HFFc6 (cell line): Measurements from ENCODE around the gene PBX3. TPM values are rescaled to one million over a fixed set of nuclear protein-coding genes. Genes with fewer than 3 reads are reported as not detected.

Experiments used
- DNase-seq: peaks from one replicate; pipeline ENCODE4 v3.0.0-alpha.2; 2018
- H3K27ac Mint-ChIP-seq: 2 replicates; pipeline ENCODE4 v1.8.0; 2020; ENCODE audit warnings: mild to moderate bottlenecking, mixed read lengths
- H3K27me3 Mint-ChIP-seq: 2 replicates; pipeline ENCODE4 v1.8.0; 2021; ENCODE audit warnings: mild to moderate bottlenecking, moderate library complexity, mixed read lengths; ENCODE audit not compliant: insufficient read depth
- H3K36me3 Mint-ChIP-seq: 2 replicates; pipeline ENCODE4 v1.8.0; 2021; ENCODE audit warnings: low read depth, mixed read lengths
- H3K4me1 Mint-ChIP-seq: 2 replicates; pipeline ENCODE4 v1.8.0; 2020; ENCODE audit warnings: low read depth, mixed read lengths
- H3K4me3 Mint-ChIP-seq: 2 replicates; pipeline ENCODE4 v1.8.0; 2020; ENCODE audit warnings: mild to moderate bottlenecking, moderate library complexity, mixed read lengths
- H3K9me3 Mint-ChIP-seq: 2 replicates; pipeline ENCODE4 v1.8.0; 2020; ENCODE audit warnings: mild to moderate bottlenecking, mixed read lengths
- total RNA-seq, 6 experiments: library from RNA; stranded (reverse); fragmentation: NEBNext Ultra II Directional; extraction: Animal tissue kit (Norgen Biotek cat#: 25700); gene quantifications; 2 replicates in 1 of 6; 3 replicates in 5 of 6; pipeline ENCODE4 v1.2.3, GENCODE V29; 2021
- TF ChIP-seq, protein P1 (sequence below): fragments of 200-600 bp; sonication (generic); IDR thresholded peaks from 2 replicates; pipeline ENCODE4 v1.5.0; 2021; ENCODE audit warnings: antibody characterized with exemption, mild to moderate bottlenecking

PBX3 gene
- total RNA-seq, 6 experiments from 2014 or later = 32.2 to 44.3 (median 40.3) TPM

DNA sequence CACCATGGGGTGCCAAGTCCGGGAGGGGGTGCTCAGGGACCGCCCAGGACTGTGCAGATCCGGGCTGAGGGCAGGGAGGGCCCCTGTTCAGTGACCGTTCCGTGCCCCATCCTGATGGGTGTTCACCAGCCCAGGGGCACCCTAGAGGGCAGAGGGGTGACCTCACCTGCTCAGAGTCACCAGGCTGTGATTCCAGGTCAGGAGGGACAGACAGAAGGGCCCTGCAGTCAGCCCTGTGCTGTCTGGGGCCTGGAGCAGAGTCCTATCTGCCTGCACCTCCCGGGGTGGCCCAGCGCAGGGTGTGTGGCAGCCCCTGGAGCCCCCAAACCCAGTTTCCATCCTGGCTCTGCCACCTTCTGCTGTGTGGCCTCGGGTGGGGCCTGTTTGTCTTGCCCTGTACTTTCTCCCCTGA is 241.9 kb downstream of the PBX3 start:
- Mint-ChIP-seq H3K4me1 (no peaks in the 10 kb centered on the region), H3K27ac (no peak overlapping the region), H3K9me3 (no peaks in the 10 kb centered on the region; the same call in 1 of the 2 replicates), H3K4me3 (no peak overlapping the region), H3K36me3 (no peaks in the 10 kb centered on the region), H3K27me3 (peaks cover 21% of the 10 kb centered on the region)
- no peak for DNase-seq
- TF ChIP-seq, protein P1, sequence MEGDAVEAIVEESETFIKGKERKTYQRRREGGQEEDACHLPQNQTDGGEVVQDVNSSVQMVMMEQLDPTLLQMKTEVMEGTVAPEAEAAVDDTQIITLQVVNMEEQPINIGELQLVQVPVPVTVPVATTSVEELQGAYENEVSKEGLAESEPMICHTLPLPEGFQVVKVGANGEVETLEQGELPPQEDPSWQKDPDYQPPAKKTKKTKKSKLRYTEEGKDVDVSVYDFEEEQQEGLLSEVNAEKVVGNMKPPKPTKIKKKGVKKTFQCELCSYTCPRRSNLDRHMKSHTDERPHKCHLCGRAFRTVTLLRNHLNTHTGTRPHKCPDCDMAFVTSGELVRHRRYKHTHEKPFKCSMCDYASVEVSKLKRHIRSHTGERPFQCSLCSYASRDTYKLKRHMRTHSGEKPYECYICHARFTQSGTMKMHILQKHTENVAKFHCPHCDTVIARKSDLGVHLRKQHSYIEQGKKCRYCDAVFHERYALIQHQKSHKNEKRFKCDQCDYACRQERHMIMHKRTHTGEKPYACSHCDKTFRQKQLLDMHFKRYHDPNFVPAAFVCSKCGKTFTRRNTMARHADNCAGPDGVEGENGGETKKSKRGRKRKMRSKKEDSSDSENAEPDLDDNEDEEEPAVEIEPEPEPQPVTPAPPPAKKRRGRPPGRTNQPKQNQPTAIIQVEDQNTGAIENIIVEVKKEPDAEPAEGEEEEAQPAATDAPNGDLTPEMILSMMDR = no peak

DNA sequence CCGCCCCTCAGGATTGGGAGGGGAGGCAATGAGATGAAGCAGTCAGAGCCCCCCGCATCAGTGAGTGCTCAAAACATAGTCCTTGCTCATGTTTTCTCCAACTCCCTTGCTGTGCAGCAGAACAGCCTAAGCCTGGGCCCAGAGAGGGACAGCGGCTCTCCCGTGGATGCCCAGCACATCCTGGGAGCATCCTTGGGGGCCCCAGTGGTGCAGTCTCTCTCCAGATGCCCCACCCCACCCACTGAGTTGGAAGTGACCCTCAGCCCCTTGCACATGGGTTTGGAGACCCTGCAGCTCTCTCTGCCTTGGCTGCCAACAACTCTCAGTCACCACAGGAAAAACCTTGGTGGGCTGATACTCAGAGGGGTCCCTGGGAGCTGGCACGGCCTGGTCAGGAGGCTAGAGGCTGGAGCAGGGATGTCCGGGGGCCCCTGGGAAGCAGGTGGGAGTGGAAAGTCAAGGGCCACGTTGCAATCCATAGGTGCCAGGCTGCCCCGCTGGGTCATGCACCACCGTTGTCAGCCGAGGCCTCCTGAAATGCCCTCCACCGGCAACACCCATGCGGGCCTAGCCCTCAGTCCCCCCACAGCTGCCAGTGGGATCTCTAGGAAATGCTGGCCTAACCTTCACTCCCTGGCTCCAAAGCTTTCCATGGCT is 242.5 kb downstream of the PBX3 start:
- H3K9me3 Mint-ChIP-seq = no peaks in the 10 kb centered on the region; the same call in 1 of the 2 replicates
- peaks cover 21% of the 10 kb centered on the region for H3K27me3 Mint-ChIP-seq
- DNase-seq = no peak
- H3K4me3 Mint-ChIP-seq = no peak overlapping the region
- H3K27ac Mint-ChIP-seq = no peak overlapping the region
- no peaks in the 10 kb centered on the region for H3K4me1 Mint-ChIP-seq
- TF ChIP-seq, protein P1 = no peak
- H3K36me3 Mint-ChIP-seq = no peaks in the 10 kb centered on the region

DNA sequence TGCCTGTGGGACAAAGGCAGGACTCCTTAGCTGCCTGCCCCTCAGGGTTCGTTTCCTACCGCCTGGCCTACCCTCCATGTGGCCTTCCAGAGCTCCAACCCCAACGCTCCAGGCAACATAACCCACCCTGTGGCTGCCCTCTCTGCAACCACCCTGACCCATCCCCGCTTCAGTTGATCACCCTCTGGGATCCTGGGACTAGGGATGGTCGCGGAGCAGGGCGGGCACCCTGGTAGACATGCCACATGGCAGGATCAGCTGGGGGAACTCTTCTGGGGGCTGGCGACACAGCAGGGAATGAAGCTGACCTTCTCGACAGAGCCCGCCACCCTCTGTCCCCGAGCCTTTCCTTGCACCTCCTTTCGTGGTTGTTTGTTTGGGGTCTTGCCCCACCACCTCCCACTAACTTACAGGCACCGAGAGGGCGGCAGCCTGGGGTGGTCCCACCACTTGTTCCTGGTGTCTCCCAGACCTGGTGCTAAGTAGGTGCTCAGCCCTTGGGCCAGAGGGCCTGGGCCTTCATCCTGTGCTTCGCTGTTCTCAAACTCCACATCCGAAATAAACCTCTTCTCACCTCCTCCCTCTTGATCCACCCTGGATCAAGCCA is 243.1 kb downstream of the PBX3 start:
- no peaks in the 10 kb centered on the region; the same call in 1 of the 2 replicates for H3K9me3 Mint-ChIP-seq
- H3K4me1 Mint-ChIP-seq = no peaks in the 10 kb centered on the region
- H3K27me3 Mint-ChIP-seq = peaks cover 18% of the 10 kb centered on the region
- TF ChIP-seq, protein P1 = no peak
- H3K4me3 Mint-ChIP-seq = no peak overlapping the region
- H3K36me3 Mint-ChIP-seq = no peaks in the 10 kb centered on the region
- DNase-seq = no peak
- no peak overlapping the region for H3K27ac Mint-ChIP-seq

DNA sequence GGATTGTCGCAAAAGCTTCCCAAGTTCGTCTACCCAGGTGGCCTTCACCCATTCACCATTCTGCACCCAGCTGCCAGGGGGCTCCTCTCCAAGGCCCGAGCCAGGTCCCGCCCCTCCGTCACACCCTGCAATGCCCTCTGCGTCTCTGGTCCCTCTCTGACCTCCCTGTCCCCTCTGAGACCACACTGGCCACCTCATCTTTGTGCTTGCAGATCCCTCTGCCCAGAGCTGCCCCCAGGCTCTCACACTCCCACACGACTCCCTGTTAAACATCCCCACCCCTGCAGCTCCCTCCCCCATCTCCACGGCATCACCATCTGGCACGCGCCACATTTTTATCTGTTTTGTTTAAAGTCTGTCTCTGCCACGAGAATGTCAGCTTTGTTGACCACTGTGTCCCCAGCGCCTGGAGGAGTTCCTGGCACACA is 243.6 kb downstream of the PBX3 start:
- Mint-ChIP-seq H3K4me1 (no peaks in the 10 kb centered on the region), H3K36me3 (no peaks in the 10 kb centered on the region), H3K4me3 (no peak overlapping the region), H3K27ac (no peak overlapping the region), H3K9me3 (no peaks in the 10 kb centered on the region), H3K27me3 (peaks cover 15% of the 10 kb centered on the region)
- DNase-seq = no peak
- TF ChIP-seq, protein P1 = no peak

DNA sequence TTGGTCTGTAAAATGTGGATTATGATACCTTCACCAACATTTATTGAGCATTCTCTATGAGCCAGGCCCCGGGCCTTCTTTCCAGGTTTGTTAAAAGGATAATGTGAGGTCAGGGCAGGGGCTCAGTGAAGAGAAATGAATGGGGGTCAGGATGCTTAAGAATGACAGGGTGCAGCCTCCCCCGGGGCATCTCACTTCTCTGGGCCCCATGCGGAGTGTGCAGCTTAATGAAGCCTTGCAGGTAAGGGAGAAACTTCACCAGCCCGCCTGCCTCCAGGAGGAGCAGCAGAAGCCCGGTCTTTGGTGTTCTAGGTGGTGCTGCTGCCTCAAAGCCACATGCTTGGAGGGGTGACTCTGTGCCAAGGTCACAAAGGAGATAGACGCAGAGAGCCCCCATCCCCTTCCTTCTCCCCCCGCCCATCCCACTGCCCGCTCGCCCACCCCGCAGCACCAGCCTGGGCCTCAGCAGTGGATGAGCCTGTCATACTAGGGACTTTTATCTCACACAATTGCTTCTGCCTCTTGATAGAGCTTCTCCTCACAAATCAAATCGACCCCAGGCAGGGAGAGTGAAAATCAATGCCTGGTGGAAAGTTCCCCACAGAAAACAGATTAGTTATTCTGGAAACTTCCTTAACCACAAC is 244.8 kb downstream of the PBX3 start:
- Mint-ChIP-seq H3K27ac (no peak overlapping the region), H3K9me3 (no peaks in the 10 kb centered on the region), H3K36me3 (no peaks in the 10 kb centered on the region), H3K27me3 (peaks cover 24% of the 10 kb centered on the region), H3K4me1 (no peaks in the 10 kb centered on the region), H3K4me3 (no peak overlapping the region)
- TF ChIP-seq, protein P1 = no peak
- DNase-seq = no peak
